Spinal cord (tissue), 10 donors: ENCODE measurements around the gene ANKRD39. TPM values are rescaled to one million over a fixed set of nuclear protein-coding genes. Genes with fewer than 3 reads are reported as not detected.
"Not testable (repeated sequence)": the region's sequence is repeated elsewhere in the genome, so short reads cannot be mapped to it uniquely, and the experiment has no call there.

ENCODE experiments used
- DNase-seq, 6 donors: peaks; one replicate each; pipeline versions ENCODE4 v3.0.0 to v3.0.0-alpha.2; 2013 to 2015; ENCODE audit warnings: low spot score in 6 of 6, low read depth in 4 of 6
- H3K27ac ChIP-seq: one replicate; pipeline ENCODE4 v1.5.1; 2013; ENCODE audit warnings: low read depth, low read length, control low read depth
- H3K27me3 ChIP-seq: one replicate; pipeline ENCODE4 v1.6.1; 2013; ENCODE audit warnings: low read length; ENCODE audit not compliant: control insufficient read depth, insufficient read depth
- H3K36me3 ChIP-seq: one replicate; pipeline ENCODE4 v1.6.1; 2013; ENCODE audit warnings: low read length; ENCODE audit not compliant: control insufficient read depth, insufficient read depth
- H3K4me1 ChIP-seq: one replicate; pipeline ENCODE4 v1.6.1; 2013; ENCODE audit warnings: low read length; ENCODE audit not compliant: control insufficient read depth, insufficient read depth
- H3K4me3 ChIP-seq: one replicate; pipeline ENCODE4 v1.5.1; 2013; ENCODE audit warnings: low read depth, low read length, control low read depth
- H3K9me3 ChIP-seq: one replicate; pipeline ENCODE4 v1.6.1; 2013; ENCODE audit warnings: low read length; ENCODE audit not compliant: control insufficient read depth, insufficient read depth
- WGBS: methylation state at CpG from one replicate; pipeline ENCODE4 v1.1.5; 2013; ENCODE audit warnings: missing lambda C conversion rate; ENCODE audit not compliant: insufficient coverage; 5-methylcytosine and 5-hydroxymethylcytosine counted together
- polyA plus RNA-seq, 2 donors: library from polyadenylated mRNA; unstranded; fragments of 120-200 nt; gene quantifications; one replicate each; pipeline ENCODE4 v1.2.1, GENCODE V29; 2013; ENCODE audit not compliant: insufficient read length in 2 of 2
- total RNA-seq, 2 donors: library from RNA; depleted of rRNA in 1 of 2; stranded (reverse); fragments of 120-200 nt in 1 of 2; fragments of >200 nt in 1 of 2; gene quantifications; one replicate each; pipeline versions ENCODE4 v1.2.3 to v1.2.4, GENCODE V29; 2013 to 2014
- donor health status: healthy.

Gene ANKRD39
- total and polyA plus RNA-seq, 4 donors: 7.6 to 27.6 (median 18.3) TPM

GRCh38 chr2:96895746-96896651, 38.2 kb upstream of the ANKRD39 start:
- peaks cover 59% of the 10 kb centered on the region for H3K4me1 ChIP-seq
- no peak for DNase-seq
- H3K4me3 ChIP-seq: no peak overlapping the region
- H3K27ac ChIP-seq: no peak overlapping the region
- H3K9me3 ChIP-seq: no peaks in the 10 kb centered on the region
- WGBS: 49% methylated on average over 12 of the region's 18 CpGs
- no peaks in the 10 kb centered on the region for H3K27me3 ChIP-seq
- peaks cover 3% of the 10 kb centered on the region for H3K36me3 ChIP-seq

DNA sequence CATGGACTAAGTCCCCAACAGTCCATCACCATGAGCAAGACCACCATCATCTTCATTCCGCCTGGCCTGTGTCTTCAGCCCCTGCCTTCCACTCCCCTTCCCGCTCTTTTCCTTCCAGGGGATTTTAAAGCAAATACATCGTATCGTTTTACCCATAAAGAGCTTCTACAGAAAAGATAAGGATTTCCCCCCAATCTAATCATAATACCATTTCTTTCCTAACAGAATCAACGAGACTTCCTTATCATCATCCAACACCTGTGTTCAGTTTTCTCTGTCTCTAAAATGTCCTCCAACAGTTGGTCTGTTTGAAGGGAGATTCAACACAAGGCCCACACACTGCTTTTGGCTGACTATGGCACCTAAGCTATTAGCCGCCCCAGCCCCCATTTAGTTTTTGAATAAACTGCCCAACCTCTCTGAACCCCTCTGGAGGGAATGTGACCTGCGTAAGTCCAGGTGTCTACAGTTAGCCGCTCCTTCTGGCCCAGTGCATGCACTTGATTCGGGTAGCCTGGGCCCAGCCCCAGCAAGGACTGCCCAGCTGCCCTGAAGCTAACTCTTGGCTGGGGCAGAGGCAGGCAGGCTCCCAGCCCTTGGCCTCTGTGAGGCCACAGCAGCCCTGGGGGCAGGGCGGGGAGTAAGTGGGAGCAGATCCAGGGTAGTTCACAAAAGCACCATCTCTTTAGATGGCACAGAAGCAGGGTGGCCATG, 37.4 kb upstream of the ANKRD39 start:
- H3K4me3 ChIP-seq: no peak overlapping the region
- H3K4me1 ChIP-seq: peaks cover 66% of the 10 kb centered on the region
- DNase-seq: no peak
- WGBS: 80% methylated on average over 10 of the region's 10 CpGs
- H3K27me3 ChIP-seq: no peaks in the 10 kb centered on the region
- H3K9me3 ChIP-seq: no peaks in the 10 kb centered on the region
- peaks cover 1% of the 10 kb centered on the region for H3K36me3 ChIP-seq
- no peak overlapping the region for H3K27ac ChIP-seq

DNA sequence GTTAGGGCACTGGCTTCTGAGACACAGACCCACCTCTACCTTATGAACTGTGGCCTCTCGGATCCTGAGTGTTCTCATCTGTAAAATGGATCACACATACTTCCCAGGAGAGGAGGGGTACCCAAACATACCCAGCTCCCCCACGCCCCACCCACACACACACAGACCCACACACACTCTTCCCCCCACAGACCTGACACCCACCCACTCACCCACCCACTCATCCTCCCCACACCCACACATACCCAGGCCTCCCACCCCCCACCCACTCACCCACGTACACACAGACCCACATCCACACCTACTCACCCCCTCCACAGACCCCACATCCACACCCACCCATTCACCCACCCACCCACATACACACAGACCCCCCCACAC, 36.3 kb upstream of the ANKRD39 start:
- no peak for DNase-seq
- 89% methylated on average over 1 of the region's 3 CpGs for WGBS
- Histone ChIP-seq H3K36me3 (no peaks in the 10 kb centered on the region), H3K4me3 (no peak overlapping the region), H3K27ac (no peak overlapping the region), H3K4me1 (peaks cover 64% of the 10 kb centered on the region), H3K9me3 (no peaks in the 10 kb centered on the region), H3K27me3 (no peaks in the 10 kb centered on the region)

DNA sequence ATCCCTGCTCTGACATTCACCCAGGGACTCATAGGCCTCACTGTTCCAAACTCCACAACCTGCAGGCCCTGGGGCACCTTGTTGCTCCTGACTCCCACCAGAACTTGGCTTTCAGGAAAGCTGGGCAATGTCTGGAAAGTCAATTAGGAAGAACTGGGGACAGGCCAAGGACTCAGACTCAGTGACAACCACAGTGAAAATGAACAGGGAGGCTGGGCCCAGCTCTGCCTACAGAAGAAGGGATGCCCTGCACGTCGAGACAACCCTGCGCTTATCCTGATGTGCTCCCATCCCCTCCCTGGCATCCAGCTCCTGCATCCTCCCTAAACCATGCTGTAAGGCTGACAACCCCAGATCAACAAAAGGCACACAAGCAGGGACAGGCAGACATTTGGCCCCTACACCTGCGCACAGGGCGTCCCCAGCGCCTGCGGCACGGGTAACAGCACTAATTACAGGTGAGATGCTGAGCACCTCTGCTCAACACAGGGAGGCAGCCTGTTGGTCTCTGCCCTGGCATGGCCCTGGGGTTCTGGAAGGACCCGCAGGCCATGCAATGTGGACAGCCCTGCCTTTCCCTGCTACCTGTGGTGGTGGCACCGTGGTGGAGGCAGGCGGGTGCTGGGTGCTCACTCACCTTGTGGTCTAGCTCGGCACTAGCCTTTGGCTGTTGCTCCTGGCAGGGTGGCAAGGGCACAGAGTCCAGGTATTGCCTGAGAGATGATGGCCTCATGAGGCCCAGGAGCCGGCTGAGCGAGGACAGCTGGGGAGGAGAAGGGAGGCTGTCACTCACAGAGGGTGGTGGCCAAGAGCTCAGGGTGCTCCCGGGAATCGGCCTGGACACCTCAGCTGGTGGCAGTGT, 35.7 kb upstream of the ANKRD39 start:
- no peaks in the 10 kb centered on the region for H3K27me3 ChIP-seq
- DNase-seq: peak in 2 of 6 donors; percentile 31 to 61
- no peaks in the 10 kb centered on the region for H3K9me3 ChIP-seq
- peaks cover 64% of the 10 kb centered on the region for H3K4me1 ChIP-seq
- 83% methylated on average over 15 of the region's 16 CpGs for WGBS
- no peak overlapping the region for H3K27ac ChIP-seq
- no peaks in the 10 kb centered on the region for H3K36me3 ChIP-seq
- no peak overlapping the region for H3K4me3 ChIP-seq

- peaks cover 81% of the 10 kb centered on the region for H3K4me1 ChIP-seq
- H3K27ac ChIP-seq: no peak overlapping the region
These were observed 33.9 kb upstream of the ANKRD39 start for GRCh38 chr2:96891591-96892333.

DNA sequence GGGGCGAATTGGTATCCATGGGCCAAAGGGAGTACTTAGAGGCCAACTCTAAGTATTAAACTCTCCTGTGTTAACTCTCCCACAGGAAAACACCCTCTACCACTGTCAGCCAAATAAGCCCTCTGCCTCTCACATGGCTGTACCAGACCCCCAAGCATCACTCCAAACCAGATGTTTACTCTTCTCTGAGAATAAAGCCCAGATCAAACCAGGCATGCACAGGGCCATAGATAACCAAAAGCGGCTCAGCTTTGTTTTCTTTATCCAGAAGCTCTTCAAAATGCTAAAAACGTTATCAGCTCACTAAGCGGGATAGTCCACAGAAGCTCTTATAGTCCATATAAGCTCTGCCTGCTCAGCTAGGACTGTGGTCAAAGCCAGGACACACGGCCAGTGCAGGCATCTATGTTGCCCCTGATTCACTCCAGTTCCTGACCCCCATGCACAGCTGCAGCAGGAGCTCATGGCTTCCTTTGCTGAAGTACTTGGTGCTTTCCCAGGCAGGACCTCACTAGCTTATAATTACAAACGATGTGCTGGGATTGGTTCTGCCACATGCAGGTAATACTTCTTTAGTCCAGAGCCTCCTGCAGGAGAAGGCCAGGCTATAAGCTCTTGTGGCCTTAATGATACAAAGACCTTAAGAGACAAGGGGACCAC, 33.0 kb upstream of the ANKRD39 start:
- 67% methylated on average over 5 of the region's 6 CpGs for WGBS
- DNase-seq: no peak
- Histone ChIP-seq H3K9me3 (no peaks in the 10 kb centered on the region), H3K4me1 (peaks cover 77% of the 10 kb centered on the region), H3K27me3 (no peaks in the 10 kb centered on the region), H3K27ac (peak overlapping the region; percentile 15), H3K4me3 (no peak overlapping the region), H3K36me3 (no peaks in the 10 kb centered on the region)

More at GRCh38 chr2:96891591-96892333, 33.9 kb upstream of the ANKRD39 start:
- WGBS: 60% methylated on average over 8 of the region's 11 CpGs
- H3K4me3 ChIP-seq: no peak overlapping the region
- H3K9me3 ChIP-seq: no peaks in the 10 kb centered on the region
- H3K27me3 ChIP-seq: no peaks in the 10 kb centered on the region
- DNase-seq: no peak
- H3K36me3 ChIP-seq: no peaks in the 10 kb centered on the region

DNA sequence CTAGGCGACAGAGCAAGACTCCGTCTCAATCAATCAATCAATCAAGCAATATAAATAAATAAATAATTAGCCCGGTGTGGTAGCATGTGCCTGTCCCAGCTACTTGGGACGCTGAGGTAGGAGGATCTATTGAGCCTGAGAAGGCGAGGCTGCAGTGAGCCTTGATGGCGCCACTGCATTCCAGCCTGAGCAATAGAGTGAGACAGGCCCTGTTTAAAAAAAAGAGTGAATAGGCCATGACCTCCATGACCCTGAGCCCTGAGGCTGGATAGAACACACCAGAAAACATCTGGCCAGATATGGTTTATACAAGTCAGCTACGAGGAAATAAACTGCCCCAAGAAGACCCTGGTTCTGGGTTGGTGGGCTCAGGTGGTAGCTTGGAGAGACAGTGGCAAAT, 32.4 kb upstream of the ANKRD39 start:
- no peak for DNase-seq
- Histone ChIP-seq H3K36me3 (no peaks in the 10 kb centered on the region), H3K4me1 (peaks cover 77% of the 10 kb centered on the region), H3K9me3 (no peaks in the 10 kb centered on the region), H3K27ac (no peak overlapping the region), H3K4me3 (no peak overlapping the region), H3K27me3 (no peaks in the 10 kb centered on the region)
- WGBS: 79% methylated on average over 4 of the region's 7 CpGs

GRCh38 chr2:96889502-96889901, 31.7 kb upstream of the ANKRD39 start:
- H3K9me3 ChIP-seq, H3K4me3 ChIP-seq, H3K27ac ChIP-seq, H3K27me3 ChIP-seq, DNase-seq, H3K36me3 ChIP-seq: not testable (repeated sequence)
- WGBS: 93% methylated on average over 2 of the region's 5 CpGs
- H3K4me1 ChIP-seq: peaks cover 78% of the 10 kb centered on the region
